Measurements from ENCODE around the gene OPALIN.
"Not testable (repeated sequence)": the region's sequence is repeated elsewhere in the genome, so short reads cannot be mapped to it uniquely, and the experiment has no call there.

The OPALIN gene

DNA sequence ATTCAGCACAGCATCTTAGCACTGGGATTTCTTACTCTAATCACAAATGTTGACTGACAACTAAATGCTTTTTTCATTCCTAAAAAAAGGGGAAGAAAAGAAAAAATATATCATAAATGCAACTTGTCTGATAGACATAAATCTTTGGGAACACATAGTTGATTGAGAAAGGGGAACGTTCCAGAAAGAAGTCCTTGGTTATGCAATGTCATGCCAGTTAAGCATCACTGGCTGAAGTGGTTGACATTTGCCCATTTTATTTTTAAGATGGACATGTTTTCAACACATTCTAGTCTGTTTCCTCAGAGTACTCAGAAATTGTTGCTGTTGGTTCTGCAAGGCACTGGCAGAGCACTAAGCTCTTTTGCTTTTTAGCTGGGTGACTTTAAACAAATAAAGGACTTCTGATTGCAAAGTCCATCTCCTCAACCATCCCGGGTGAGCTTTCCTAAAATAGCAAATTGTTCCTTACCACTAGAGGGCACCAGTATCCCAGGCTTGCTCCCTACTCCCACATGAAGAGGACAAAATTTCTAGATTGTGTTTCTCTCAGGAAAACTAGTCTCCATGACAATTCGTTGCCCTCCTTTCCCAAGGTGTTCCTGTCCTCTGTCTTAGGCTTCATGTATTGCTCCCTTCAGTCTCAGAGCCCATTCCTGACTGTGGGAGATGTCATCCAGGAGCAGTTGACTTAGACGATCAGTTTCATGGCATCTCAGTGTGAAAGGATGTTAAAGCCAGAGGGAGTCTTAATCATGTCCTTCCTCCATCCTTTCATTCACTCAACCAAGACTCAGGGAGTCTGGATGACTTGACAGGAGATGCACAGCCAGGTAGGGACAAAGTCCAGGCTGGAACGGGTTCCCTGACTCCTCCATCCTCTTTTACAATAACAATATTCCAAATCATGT lies 23.9 kb downstream of the OPALIN start:
- no peak for DNase-seq

DNA sequence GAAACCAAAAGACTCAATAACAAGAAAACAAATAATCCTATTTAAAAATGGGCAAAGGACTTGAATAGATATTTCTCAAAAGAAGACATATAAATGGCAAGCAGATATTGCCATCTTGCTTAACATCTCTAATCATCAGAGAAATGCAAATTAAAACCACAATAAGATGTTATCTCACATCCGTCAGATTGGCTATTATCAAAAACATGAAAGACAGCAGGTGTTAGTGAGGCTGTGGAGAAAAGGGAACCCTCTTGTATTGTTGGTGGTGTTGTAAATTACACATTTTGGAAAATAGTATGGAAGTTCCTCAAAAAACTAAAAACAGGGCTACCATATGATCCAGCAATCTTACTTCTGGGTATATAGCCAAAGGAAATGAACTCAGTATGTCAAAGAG lies 25.7 kb downstream of the OPALIN start:
- no peak for DNase-seq

DNA sequence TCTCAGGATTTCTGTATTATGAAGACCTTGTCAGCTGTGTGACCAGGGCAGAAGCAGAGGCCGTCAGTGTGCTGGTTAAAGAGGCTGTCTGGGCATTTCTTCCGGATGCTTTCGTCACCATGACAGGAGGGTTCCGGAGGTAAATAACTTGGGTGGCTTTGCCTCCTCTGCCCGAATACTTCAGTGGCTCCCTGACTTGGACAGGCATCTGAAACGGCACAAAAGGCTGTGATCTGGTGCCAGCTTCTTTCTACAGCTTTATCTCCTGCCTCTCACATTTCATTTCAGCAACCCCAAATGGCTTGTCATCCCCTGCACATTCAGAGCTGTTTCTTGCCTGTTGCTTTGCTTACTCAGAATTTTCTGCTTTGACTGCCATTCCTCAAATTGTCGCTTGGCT lies 31.3 kb downstream of the OPALIN start:
- DNase-seq: no peak

DNA sequence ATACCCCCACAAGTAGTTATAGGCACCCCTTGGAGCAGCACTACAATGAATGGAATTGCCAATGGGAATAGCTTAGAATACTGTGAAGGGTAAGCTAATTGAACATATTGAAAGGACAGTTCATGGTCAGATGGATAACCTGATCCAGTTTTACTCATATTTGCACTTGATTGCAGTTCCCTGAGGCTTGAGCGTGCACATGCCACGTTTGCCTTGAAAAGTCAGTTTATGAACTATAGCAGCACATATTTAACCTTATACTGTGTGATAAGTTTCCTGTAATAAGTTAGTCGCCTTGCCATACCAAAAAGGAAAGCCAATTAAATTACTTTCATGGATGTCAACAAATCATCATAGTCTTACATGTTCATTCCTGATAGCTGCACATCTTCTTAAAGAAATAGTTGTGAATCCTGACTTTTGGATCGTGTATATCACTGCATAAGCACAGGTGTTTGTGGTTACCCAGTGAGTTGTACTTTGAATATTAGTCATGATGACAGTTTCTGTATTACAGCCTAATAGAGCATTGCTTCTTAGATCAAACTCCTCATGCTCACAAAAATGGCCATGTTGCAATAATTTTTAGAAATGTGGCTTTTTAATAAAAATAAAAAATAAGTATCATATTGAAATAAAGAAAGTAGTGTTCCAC lies 33.0 kb downstream of the OPALIN start:
- DNase-seq: no peak

DNA sequence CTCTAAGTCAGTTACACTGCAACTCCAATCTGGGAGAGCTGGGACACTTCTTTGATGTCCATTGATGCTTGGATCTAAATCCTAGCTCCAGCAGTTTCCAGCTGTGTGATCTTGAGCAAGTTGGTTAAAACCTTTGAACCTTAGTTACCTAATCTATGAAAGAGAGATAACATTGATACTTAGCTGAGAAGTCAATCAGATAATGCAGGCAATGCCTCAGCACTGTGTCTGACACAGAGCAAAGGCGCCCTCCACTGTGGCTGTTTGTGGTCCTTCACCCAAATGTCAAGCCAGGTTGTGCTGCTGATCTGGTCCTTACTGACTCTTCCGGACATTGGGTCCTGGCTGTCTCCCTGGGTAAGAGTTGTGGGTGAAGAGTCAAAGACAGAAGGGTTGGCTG lies 34.4 kb downstream of the OPALIN start:
- DNase-seq: no peak

DNA sequence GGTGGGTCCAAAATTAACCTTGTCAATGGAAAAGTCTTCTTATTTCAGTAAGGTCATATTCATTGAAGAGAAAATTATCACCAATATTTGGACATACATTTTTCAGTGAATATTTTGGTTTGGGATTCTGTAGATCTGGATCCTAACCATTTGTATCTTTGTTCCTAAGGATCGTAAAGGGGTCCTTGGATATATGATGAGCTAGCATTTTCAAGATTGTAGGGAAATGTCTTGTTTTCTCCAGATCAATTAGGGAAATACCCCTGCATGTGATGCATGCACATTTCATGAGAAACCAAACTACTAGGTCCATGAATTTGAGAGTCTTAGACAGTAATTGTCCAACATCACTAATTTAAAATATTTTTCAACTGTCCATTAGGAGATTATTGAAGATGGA lies 36.5 kb downstream of the OPALIN start:
- no peak for DNase-seq

DNA sequence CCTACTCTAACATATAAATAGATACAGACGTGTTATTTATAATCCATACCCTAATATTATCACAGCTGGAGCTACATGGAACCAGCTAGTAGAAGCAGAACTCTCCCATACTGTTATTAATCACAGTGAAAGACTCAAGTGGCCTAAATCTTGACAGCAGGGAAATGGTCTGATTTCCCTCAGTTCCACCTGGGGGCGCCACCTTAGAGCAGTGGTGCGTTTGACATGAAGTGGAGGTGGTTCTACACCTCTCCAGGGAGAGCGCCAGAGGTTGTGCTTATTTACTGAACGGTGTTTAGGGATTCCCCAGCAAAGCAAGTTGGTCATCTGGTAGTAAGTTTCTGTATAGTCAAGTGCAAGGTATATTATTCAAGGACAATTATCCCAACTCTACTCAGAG lies 37.0 kb downstream of the OPALIN start:
- DNase-seq: no peak

DNA sequence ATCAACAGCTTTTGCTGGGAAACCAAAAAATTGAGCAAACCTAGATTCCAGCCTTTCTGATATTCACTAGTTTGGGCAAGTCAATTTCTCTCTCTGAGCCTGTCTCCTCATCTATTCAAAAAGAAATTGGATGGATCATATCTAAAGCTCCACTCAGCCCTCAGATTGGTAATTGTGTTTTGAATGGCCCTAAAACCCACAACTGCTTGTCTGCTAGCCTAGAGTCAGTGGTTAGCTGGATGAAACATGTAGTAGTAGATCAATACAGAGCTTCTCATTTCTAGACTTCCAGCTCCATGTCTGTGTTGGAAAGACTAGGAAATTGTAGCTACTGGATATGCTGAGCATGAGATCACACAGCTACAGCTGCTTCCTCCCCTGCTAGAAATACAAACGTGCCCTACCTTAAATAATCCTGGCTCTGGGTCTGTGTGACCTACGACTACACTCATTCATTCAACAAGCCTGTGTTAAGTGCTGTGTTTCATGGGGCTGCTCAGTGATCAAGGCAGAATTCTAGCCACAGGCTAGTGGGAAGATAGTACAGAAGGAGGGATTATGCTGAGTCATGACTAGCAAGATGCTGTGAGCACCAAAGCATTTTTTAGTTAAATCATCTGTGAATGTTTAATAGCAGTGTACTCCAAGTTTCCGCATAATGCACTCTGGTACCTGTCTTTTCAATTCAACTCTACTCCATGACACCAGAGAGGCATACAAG lies 38.9 kb downstream of the OPALIN start:
- no peak for DNase-seq

DNA sequence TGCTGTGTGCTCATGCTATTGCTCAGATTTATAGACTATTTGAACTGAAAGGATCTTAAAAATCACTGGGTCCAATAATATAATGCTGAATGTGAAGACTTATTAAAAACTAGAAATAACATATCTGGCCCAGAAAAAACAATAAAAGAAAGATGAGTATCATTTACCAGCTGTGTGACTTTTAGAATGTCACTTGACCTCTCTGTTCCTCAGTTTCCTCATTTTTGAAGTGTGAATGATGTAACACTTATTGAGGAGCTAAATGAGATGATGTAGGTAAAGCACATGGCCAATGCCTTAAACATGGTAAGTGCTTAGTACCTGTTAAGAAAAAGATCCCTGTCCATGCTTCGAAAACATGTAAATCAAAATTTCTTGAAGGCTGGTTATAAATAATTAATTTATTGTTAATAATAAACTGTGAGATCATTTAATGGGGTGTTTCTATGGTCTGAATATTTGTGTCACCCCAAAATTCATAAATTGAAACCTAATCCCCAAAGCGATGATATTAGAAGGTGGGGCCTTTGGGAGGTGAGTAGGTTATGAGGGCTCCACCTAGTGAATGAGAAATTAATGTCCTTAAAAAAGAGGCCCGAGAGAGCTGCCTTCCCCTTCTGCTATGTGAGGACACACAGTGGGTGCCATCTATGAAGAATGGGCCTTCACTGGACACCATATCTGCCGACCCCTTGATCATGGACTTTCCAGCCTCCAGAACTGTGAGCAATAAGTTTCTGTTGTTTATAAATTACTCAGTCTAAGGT lies 41.6 kb downstream of the OPALIN start:
- no peak for DNase-seq

DNA sequence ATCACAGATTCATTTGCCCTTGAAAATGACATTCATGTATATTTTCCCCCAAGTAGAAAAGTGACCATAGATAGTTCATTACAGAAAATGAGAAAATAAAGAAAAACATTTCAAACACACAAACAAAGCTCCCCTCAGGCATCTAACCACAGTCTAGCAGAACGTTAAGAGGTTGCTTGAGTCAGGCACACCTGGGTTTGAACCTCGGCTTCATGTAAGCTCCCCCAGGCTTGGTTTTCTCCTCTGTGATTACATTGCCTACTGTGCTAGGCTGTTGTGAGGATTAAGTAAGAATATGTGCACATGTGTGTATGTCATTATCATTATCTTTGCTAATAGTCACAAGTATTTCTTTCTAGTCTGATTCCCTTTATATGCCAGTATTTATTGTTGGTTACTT lies 45.5 kb downstream of the OPALIN start:
- DNase-seq: no peak

DNA sequence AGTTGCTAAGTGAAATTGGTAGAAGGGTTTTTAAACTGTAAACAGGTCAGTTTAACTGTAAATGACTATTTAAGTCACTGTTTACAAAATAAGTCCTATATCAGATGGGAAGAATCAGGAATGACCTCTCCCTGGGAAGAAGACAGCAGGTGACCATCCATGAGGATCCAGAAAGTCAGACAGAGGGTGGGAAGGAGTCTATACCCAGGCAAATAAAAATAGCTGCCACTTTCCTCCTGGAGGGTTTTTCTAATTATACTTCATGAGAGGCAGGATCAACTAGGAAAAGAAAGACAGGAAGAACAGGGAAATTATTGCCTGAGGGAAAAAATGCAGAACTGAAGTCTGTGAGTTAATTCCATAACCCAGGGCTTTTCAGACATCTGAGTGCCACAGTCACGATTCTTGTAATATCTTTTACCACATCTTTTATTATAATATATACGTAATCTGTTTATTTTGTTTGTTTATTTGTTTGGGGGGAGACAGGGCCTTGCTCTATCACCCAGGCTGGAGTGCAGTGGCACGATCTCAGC lies 47.6 kb downstream of the OPALIN start:
- no peak for DNase-seq

DNA sequence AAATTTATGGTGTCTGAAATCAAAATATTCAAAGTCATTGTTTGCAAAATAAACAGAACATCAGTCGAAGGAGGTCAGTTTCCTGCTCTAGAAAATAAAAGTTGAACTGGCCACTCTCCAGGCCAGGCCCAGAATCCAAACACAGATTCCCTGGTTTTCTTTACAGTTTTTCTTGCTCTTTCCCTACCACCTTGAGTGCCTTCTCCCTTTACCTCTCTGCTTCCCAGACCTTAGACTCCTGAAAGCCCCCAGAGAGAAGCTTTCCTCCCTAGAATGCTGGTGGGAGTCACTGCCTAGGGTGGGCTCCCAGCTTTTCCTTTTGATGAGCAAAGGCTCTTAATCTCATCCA lies 48.5 kb downstream of the OPALIN start:
- DNase-seq: no peak

DNA sequence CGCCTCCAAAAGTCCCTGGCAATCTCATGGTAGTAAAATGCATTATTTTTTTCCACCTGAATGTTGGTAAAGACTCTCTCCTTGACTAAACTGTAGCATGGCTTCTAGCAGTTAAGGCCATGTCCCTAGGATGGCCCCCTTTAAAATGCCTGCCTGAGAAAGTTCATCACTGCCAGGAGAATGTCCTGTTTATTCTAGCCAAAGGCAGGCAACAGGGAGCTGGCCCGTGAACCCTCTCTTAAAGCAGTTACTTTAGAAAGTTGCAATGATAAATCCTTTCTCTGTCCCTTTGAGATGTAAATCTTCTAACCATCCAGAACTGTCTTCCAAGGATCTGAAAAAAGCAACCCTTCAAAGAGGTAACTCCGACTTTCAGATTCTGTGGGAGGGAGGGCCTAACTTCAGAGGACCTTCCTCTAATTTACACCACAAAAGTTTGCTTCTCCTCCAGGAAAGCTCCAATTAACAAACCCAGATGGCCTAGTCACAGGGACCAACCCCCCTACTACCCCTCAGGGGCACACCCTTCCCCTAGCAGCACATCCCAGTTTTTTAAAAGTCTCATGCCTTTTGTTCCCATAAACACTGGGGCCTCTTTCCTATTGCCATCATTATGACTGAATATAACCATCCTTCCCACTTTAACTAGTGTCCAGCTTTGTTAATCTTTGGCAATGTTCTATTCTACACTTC lies 49.0 kb downstream of the OPALIN start:
- DNase-seq: no peak

DNA sequence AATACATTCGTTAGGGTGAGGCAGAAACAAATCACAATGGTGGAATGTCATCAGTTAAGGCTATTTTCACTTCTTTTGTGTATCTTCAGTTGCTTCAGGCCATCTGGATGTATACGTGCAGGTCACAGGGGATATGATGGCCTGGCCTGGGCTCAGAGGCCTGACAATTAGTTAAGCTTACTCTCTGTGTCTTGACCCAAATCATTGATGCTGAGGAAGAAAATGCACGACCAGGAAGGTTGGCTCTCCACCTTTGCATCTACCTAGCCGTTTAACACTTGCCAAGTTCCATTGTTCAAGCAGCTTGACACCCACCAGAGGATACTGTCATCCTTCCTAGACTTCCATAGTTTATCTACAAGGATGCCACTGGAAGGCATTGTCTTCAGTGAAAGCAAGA lies 49.9 kb downstream of the OPALIN start:
- not testable (repeated sequence) for DNase-seq

DNA sequence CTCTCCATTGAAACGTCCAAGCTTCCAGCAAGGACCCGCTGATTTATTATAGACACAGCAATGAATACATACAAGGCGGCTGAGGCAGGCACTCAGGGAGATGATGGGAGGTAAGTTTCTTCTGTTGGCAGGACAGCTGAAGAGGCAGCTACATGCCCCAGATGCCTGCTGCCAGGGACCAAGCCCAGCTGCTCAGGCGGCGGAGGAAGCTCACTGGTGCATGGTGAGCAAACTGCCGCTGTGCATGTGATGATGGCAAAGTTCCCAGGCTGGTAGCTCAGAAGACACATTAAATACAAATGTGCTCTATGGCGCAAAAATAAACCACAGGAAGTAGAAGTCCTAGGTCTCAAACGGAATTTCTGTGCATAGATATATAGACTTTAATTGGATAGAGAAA lies 52.3 kb downstream of the OPALIN start:
- DNase-seq: no peak

DNA sequence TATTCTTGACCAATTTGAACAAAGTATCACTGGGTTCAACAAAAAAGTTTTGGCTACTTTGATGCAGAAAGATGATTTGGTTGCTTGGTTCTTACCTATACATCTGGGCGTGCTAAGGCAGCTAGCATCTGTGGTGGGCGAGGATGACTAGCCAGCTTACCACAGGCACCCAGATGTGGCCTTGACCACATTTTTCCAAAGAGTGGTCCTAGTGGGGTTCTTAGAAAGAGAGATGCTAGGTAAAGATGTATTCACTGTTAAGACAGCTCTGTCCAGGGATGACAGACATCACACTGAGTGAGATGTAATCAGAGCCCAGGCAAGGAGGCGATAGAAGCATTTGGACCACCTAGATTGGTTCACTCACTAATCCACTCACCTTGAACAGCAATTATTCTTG lies 53.8 kb downstream of the OPALIN start:
- no peak for DNase-seq

DNA sequence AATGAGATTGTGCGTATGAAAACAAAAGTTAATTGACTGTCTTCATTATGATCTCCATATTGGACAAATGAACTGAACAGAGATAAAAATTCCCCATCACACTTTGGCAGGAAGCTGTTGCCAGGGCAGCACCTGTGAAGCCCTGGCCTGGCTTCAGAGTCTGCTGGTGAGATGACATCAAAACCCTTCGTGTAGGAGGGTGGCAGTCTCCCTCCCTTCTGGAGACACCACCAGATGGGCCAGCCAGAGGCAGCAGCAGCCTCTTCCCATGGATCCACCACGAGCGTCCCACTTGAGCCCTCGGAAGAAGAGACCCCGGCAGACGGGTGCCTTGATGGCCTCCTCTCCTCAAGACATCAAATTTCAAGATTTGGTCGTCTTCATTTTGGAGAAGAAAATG lies 54.6 kb downstream of the OPALIN start, which contains the start of gene DNTT:
TSS of gene DNTT (plus strand) at position 205 of the 400 bp plus-strand sequence. CDS start at position 269, 64 bp downstream.
- no peak for DNase-seq

DNA sequence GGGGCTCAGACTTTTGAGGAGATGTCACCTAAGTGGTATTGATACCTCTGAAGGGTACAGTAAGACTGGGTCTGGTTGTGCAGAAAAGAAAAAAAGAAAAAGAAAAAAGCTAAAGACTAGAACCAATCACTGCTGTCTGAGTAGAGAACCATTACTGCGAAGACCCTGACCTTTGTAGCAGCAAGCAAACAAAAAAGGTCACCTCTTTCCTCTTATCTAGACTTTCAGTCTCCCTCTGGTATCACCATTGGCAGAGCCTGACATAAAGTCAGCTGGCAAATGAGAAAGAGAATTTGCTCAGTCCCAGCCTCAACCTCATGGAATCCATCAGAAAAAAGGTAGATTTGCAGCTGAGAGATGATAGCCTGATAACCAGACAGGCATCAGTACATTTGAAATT lies 57.2 kb downstream of the OPALIN start:
- no peak for DNase-seq

DNA sequence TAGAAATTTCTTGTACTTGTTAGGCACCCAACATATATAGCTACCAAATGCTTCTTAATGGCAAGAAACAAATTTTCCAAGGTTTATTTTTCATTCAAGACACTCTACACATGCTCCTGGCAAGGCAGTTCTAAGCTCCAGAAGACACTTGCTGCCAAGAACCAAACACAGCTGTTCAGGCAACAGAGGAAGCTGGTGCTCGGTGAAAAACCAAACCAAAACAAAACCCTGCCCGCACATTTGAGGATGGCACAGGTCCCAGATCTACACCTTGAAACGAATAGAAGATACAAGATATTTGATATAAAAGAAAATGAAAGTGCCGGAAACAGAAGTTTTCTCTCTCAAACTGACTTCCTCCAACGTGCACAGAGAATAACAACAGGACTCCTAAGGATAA lies 59.4 kb downstream of the OPALIN start:
- no peak for DNase-seq

DNA sequence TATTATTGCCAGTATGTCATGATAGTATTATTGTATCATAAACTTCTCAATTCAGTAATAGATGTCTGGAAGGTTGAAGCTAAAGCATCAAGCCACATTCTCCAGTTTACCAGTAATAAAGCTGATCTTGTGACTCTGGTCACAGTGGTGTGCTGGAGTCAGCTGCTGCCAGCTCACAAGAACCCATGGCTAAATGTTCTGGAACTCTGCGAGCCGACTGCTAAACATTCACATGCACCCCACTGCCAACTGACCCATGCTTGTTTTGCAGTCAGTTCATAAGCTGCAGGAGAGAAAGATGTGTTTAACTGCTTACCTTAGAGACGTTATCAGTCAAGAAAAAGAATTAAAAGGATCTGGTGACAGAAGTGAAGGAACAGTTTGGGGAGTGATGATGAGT lies 60.4 kb downstream of the OPALIN start:
- DNase-seq: no peak

DNA sequence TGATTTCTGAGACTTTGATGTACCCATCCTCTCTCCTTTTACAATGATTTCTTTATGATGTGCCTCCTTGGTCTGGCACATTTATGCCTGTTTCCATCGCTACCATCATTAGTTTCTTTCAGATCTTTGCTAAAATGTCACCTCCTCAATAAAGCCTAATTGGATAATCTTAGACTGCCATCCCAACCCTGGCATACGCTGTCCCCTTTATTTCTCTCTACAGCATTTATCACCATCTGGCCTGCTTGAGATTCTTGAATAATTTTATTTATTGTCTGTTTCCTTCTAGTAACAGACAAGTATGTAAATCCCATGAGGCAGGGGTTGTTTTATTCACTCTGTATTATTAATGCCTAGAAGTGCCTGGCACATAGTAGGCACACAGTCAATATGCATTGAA lies 61.3 kb downstream of the OPALIN start:
- no peak for DNase-seq

DNA sequence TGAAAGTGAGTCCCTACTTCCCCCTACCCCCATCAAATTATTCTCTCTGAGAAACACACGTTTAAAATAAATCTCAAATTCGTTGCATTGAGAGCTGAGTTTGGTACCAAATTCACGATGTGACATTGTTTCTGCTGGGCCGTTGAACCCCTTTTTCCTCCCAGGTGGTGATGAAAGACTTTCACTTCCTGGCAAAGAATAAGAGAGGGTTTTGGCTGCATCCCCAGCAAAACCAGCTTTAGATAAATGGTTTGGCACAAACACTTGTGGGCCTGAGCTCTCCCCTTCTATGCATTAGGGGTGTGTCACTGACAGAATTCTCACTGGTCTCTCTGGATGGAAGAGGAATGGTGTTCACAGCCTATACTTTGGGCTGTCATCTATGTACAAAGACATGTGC lies 63.3 kb downstream of the OPALIN start:
- no peak for DNase-seq
